NCI-H82 (cell line): ENCODE data around the gene ATP2B1.

Experiments used
- DNase-seq: peaks from one replicate; lab custom pipeline; 2025; lab: John Stamatoyannopoulos, UW

ATP2B1 gene

DNA sequence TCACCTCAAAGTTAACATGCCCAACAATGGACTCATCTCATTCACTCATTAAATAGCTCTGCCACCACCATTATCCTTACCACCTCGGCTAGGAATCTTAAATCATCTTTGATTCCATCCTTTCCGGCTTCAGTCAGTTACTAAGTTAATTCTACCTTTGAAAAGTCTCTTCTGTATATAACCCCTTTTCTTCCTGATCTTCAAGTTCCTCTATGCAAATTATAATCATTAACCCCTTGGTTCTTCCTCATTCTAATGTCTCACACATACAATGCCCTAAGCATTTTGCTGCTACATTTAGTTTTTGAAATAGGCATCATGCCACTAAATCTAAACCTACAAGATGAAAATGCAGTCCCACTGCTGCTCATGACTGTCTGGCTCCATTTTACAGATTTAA, 51.6 kb downstream of the ATP2B1 start:
- DNase-seq, result no peak

DNA sequence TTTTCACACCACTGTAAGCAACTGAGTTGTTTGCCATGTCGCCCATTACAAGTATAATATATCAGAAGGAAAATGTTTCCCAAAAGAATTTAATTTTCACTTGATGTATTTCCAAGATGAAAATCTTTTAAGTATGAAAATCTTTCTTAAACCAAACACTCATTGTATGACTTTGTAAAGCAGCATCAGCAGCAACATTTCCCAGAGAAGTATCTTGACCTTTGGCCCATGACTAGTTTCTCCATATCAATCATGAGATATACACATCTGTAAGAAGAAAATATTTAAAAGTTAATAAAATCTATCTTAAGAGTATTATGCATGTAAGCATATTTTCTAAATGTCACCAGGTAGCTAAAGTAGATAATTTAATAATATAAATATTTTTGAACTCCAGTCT, 52.8 kb downstream of the ATP2B1 start:
- no peak for DNase-seq

DNA sequence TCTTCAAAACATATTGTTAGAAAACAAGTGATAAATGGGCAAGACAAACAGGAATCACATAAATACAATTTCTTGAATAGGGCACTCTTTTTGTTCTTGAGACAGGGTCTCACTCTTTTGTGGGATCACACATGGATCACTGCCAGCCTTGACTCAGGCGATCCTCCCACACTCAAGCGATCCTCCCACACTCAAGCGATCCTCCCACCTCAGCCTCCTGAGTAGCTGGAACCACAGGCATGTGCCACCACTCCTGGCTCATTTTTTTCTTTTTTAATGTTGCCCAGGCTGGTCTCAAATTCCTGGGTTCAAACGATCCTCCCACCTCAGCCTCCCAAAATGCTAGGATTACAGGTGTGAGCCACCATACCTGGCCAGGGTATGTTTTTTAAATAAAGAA, 57.4 kb downstream of the ATP2B1 start:
- DNase-seq, result no peak

DNA sequence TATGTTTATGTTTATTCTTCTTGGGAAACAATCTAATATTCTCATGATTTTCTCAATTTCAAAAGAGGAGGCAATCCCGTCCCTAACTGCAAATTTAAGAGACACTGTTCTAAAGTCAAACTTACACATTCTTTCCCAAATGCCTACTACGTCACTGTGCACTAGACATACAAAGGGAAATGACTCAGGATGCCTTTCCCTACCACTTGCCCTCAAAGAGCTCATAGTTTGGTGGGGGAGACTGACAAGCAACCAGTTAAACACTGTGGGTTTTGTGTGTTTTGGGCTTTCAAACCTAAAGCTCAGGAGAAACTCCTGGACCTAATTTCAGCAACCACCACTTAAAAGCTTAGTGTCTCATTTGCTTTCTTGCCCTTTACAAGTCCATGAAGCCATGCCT, 58.4 kb downstream of the ATP2B1 start:
- DNase-seq, result no peak

DNA sequence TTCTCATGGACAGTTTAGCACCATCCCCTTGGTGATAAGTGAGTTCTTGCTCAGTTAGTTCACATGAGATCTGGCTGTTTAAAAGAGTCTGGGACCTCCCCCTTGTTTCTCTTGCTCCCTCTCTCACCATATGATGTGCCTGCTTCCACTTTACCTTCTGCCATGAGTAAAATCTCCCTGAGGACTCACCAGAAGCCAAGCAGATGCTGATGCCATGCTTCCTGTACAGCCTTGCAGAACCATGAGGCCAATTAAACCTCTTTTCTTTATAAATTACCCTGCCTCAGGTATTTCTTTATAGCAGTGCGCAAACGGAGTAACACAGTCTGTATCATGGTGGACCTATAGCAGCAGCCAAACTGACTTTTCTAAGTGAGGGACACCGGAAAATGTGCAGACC, 58.8 kb downstream of the ATP2B1 start:
- DNase-seq, result no peak

DNA sequence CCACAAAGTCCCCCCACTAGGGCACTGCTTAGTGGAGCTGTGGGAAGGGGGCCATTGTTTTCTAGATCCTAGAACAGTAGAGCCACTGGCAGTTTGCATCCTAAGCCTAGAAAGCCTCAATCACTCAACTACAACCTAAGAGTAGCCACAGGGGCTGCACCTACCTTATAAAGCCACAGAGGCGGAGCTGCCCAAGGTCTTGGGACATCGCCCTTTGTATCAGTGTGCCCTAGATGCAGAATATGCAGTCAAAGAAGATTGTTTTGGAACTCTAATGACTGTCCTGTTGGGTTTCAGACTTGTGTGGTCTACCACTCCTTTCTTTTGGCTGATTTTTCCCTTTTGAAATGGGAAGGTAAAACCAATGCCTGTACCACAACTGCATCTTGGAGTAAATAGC, 59.5 kb downstream of the ATP2B1 start:
- DNase-seq, result no peak

DNA sequence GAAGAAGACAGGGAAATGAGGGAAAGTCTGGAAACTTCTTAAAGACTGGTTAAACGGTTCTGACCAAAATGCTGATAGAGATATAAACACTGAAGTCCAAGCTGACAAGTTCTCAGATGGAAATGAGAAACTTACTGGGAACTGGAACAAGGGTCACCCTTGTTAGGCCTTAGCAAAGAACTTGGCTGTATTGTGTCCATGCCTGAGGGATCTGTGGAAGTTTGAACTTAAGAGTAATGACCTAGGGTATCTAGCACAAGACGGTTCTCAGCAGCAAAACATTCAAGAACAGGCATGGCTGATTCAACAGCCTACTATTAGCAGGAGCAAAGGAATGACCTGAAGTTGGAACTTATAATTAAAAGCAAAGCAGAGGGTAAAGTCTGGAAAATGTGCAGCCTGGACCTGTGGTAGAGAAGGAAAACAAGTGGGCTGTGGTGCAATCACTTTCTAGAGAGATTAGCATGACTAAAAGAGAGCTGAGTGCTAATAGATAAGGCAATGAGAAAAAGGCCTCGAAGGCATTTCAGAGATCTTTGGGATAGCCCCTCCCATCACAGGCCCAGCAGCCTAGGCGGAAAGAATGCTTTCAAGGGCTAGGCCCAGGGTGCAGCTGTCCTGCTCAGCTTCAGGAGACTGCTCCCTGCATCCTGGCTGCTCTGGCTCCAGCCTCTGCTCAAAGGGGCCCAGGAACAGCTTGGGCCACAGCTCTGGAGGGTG, 60.3 kb downstream of the ATP2B1 start:
- peak; percentile 29 for DNase-seq

DNA sequence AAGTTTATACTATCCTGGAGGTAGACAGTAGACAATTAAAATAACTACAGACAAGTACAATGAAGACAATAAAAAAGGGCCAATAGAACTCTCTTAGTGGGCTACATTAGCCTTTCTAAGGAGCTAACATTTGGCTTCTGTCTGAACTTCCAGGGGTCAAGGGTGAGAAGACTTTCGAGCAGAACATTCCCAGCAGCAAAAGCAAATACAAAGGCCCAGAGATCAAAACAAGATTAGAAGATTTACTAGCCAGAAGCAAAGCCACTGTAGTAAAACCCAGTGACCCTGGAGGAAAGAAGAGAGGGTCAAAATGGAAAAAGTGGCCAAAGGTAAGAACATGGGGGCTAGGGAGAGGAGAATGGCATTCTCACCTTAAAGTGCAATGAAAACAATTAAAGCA, 63.2 kb downstream of the ATP2B1 start:
- DNase-seq, result peak; percentile 65

DNA sequence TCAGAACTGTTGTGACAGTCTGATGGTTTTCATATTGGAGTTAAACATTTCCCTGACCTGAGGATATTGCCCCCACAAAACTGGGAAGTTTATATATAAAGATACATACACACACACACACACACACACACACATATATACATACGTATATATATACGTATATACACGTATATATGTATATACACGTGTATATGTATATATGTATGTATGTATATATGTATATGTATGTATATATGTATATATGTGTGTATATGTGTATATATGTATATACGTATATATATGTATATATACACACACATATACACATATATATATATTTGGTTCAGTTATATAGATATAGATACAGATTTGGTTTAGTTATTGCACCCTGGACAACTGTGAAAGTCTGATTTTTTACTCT, 65.7 kb downstream of the ATP2B1 start:
- no peak for DNase-seq

DNA sequence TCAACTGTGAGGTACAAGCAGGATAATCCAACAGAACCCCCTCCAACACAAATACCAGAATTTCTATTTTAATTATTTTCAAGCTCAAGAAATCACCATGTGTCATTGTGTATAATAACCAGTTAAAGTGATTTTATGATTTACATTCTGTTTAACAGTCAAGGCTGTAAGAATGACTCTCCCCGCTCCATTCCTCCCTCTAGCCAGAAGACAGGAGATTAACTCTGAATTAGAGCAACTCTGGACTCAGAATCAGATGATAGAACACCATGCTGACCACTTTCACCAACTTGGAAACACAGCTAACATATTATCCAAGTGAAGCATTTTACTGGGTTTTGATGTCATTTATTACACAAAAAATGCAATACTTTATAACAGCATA, 71.9 kb downstream of the ATP2B1 start:
- DNase-seq, result peak; percentile 5

DNA sequence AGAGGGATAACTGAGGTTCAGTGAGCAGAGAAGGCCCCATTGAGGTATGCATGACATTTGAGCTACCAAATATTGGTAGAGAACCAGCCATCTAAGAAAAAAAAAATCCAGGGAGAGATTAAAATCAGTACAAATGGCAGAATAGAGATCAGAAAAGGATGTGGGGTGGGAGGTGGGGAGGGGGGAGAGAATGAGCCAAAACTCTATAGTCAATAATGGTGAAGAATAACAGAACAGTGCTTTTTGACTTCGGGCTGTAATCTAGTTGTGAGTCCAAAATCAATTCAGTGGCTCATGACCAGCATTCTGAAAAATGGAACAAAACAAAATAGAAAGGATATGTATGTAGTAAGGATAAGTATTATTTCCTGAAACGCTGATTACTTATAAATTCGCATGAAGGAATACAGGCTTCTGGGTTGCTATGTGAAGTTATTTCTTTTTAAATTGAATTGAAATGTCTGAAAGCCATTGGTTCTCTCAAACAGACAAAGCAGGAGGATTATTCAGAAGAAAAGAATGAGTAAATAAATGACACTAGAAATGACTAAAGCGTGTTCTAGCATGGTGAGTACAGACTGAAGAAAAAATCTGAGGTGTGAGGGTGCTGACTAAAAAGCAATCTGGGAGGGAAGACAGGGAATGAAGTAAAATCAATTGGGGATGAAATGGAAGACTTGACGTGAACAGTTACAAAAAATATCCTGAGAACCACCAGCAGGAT, 72.4 kb downstream of the ATP2B1 start:
- no peak for DNase-seq

DNA sequence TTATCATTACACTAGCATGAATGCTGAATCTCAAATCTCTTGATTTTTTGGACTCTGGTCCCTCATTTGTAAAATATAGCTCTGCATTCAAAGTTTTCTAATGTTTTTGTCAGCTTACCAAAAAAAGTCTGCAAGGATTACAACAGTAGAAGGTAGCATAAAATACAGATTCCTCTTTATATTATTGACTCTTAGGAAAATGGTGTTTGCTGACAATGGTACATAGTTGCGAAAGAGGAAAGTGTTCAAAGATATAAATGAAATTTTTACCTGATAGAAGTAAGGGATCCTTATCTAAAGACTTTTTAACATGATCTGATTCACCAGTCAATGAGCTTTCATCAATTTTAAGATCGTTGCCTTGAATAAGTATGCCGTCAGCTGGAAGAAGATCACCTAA, 74.1 kb downstream of the ATP2B1 start:
- DNase-seq, result no peak

DNA sequence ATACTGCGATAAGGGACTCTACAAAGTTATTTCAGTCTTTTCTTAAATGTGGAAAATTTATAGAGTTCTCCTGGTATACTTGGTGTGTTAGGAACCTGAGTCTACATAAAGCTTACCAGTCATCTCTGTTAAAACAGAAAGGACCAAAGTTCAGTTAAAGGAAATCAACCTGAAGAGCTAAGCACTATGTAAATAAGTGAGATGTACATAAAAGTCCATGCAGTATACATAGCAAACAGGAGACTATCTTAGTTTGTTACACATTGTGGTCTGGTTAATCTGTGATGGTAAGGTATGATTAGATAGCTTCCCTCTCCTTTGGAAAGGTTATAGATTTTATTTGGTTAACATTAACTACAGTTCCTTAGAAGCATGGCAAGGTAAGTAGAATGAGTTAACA, 75.9 kb downstream of the ATP2B1 start:
- DNase-seq, result no peak

DNA sequence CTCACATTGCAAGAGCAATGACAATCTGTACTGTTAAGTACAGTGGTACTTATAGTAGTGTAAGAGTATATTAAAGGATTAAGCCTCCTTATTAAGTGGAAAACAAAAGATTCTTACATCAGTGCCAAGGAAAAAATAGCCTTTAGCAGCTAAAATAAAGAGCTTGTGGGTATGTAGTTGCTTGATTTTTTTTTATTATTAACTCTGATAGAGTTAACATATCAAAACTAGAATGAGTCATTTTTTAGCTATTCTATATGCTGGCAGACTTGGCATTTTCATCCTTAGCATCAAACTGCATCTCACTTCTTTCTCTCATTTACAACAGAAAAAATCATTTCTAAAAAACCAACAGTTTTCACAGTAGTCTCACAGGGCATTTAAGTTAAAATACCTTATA, 86.5 kb downstream of the ATP2B1 start:
- DNase-seq, result no peak

DNA sequence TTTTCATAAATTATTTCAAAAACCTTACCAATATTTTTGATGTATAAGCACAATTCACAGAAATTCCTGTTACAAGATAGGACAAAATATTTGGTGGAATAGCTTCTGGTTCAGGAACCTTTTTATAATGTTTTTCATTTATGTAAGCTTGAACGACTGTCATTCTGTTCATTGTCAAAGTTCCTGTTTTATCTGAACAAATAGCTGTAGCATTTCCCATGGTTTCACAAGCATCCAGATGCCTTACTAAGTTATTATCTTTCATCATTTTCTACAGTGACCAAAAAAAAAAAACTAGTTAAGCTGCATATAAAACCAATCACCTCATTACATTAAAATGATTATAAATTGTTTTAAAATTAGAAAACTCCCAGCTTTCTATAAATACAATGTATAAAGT, 87.1 kb downstream of the ATP2B1 start:
- no peak for DNase-seq

DNA sequence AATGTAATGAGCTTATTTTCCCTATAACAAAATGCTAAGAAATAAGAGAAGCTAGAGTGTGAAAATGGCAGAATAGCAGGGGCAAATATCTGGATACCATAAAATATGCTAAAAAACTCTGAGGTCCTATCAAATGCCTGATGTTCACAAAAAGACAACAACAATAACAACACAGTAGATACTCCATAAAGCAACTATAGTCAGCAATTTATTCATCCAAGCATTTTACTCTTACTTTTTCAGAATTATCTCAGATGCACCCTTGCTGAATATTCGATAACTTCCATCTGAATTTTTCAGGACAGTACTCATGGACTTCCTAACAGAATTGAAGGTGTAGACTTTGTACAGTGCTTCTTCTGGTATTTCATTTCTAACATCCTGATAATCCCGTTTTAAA, 88.9 kb downstream of the ATP2B1 start:
- no peak for DNase-seq

DNA sequence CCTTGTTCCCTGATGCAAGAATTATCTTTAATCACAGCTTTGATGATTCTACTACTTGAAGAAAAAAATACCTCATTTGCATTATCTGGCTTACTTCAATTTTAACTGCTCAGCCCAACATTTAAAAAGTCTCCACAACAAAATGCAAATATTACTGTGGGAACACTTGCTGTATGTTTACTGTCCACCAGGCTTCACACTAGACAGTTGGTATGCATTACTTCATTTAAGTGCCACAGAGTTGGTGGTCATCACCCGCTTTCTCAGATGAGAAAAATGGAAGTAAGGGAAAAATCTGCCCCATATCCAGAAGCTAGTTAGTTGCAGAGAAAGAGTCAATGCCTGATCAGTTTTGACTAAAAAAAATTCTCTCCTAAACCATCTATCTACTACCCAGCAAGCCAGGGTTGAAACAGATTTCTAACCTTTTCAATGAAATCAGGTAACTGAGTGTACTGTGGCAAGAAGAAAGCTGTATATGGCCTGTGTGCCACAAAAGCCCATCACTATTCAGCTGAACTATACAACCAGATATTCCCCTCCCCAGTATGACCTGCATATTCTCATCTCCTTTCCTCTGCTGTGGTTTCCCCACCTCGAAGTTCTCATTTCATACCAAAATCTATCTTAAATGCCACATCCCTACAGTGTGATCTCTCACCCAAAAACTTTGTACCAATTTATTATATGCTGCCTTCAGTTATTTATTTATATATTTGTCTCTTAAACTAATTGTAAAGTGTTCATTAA, 90.3 kb downstream of the ATP2B1 start:
- DNase-seq, result no peak

DNA sequence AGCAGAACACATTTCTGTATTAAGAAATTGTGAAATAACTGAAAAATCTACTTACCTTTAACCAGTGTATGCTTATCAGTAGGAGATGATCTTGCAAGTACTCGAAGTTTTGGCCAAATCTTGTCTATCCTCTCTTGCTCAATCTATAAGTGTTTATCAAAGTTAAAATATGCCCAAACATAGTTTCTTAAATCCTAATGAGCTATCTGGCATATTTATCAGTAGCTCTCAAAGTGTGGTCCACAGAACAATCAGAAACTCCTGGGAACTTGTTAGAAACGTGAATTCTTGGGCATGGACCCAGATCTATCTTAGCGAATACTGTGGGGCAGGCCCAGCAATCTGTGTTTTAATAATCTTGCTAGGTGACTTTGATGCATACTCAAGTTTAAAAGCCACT, 98.3 kb downstream of the ATP2B1 start:
- DNase-seq, result no peak

DNA sequence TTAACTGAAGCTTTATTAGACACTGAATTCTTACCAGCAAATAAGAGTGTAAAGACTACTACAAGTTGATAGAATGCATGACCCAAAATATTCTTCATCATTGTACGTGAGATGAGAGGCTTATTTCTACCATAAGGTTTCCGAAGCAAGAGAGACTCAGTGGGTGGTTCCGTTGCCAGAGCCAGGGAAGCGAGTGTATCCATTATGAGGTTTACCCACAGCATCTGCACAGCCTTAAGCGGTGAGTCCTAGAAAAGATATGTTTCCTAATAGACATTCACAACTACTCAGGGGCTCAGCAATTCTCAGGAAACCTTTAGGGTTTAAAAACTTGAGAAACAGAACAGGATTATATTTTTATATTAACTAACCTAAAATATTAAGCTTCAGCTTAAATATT, 105.0 kb downstream of the ATP2B1 start:
- no peak for DNase-seq

DNA sequence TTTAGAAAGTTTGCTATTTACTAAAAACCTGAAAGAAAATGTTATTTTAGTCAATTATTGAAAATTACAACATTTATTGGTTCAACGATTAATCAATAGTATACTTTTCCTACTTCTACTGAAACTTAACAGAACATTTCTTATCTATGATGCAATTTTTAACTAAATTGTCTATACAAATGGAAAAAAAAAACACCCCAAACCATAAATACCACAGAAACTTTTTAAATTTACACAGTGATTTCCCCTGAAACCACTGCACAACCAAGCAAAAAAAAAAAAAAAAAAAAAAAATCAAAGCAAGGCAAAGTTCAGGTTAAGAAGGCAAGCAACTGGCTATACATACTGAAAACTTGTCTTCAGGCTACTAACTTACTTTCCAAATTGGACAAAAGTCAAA, 110.9 kb downstream of the ATP2B1 start:
- no peak for DNase-seq

DNA sequence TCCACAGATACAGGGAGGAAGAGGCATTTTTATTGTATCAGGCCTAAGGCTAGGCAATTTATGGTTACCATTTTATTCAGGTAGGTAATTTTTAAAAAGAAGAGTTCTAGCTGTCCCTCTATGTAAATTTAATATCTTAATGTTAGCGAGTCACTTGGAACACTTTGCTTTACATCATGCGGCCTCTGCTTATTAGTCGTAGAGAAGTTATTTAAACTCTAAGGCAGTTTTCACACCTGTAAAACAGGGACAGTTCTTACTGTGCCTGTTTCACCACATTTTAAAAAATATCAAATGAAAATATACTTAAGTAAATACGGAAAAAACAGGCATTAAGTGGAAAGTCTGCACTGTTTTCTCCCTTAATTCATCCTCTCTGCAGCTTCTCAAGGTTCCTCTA, 111.4 kb downstream of the ATP2B1 start:
- DNase-seq, result no peak

DNA sequence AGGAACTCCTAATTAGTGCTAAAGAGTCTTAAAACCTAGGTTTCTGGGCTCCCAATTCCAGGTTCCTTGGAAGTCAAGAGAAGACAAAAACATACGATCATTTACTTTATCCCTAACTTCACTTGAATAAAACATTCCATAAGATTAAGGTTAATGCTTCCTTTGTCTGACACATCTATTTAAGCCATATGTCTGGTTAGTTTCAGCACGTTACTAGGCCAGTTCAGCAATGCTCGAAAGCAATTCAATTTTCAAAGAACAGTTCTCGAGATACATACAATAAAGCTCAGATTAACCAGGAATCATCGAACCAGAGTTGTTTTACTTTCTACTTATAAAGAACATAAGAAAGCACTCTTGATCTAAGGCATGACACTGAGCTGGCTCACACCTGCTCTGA, 114.8 kb downstream of the ATP2B1 start:
- DNase-seq, result no peak

DNA sequence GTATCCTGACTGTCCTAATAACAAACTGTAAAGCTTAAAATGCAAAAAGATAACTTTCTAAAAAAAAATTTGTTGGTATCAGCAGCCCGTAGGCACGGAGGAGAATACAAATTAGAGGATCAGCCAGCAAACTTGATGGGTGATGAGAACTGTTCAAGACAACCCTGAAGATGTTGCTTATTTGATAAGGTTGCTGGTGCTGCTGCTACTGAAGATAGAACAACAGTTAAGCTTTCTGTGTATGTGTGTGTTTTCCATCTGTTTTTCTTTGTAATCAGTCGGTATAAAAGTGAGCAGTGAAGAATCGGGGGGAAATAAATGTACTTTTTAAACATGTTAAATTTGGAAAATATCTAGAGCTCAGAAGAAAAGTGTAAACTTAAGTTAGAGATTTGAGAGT, 115.4 kb downstream of the ATP2B1 start:
- DNase-seq, result no peak
